OCI-M2 (cell line): ENCODE results near the gene PAK6.

Source experiments
- DNase-seq: peaks from one replicate; lab custom pipeline; 2025; ENCODE audit not compliant: unreplicated experiment; lab: John Stamatoyannopoulos, UW

Gene PAK6

DNA sequence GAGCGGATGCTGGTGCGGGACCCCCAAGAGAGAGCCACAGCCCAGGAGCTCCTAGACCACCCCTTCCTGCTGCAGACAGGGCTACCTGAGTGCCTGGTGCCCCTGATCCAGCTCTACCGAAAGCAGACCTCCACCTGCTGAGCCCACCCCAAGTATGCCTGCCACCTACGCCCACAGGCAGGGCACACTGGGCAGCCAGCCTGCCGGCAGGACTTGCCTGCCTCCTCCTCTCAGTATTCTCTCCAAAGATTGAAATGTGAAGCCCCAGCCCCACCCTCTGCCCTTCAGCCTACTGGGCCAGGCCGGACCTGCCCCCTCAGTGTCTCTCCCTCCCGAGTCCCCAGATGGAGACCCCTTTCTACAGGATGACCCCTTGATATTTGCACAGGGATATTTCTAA is 37.1 kb downstream of the PAK6 start:
- DNase-seq: no peak

GRCh38 chr15:40276927-40277326 is 38.1 kb downstream of the PAK6 start:
- no peak for DNase-seq

DNA sequence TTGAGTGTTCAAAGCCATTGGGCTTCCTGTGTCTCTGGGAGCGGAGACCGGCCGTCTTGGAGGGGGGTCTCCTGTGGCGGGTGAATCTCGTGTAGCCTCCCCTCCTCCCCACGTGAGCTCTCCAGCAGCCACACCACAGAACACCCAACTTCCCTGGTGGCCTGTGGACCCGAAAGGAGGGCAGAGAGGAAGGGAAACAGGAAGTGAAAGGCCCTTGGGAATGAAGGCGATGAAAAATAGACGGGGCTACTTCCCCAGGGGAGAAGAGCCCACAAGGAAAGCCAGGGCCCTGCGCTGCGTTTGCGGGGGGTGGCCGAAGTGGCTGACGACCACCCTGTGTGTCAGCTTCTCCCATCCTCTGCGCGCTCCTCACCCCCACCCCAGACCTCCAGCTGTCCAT is 38.6 kb downstream of the PAK6 start:
- no peak for DNase-seq

DNA sequence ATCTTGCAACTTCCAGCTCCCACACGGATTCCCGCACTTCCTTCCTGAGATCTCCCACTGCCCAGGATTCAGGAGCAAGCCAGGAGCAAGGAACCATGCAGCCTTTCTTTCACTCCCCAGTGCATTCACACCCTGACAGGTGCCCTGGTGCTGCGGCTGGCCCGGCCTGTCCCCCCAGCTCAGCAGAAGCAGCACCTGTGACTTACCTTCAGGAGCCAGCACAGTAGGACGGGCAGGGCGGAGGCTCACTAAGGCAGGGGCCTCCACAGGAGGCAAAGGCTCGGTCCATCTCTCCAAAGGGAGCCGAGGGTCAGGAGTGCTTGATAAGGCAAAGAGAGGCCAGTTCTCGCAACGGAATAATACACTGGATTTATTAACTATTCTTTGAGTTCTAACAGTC is 39.2 kb downstream of the PAK6 start:
- DNase-seq: no peak

DNA sequence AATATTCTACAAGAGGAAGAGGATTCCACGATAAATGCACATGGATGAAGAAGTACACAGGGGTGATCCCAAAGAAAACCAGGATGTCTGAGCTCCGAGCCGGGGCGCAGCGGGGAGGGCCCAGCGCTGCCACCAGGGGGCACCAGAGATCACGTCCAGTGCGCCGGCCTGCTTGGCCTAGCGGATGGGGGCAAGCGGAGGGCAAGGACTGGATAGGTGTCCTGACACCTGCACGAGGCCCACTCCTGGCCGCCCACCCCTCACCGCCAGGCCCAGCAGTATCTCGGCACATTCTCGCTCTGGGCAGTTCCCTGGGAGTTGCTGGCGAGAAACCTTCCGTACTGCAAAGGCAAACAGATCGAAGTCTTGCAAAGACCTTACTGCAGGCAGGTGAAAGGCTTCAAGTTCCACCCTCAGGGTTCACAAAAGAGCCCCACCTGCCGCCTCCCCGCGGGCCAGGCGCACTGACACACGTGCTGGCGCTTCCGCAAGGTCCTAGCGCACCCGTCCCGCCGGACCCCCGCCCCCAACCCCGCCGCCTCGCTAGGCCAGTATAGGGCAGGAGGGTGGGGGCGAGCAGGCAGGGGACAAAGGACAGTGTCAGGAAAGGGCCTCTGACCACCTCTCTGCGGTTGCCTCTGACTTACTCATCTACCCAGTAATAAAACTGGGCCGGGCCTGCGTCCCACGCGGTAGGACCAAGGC is 40.7 kb downstream of the PAK6 start:
- DNase-seq: no peak

DNA sequence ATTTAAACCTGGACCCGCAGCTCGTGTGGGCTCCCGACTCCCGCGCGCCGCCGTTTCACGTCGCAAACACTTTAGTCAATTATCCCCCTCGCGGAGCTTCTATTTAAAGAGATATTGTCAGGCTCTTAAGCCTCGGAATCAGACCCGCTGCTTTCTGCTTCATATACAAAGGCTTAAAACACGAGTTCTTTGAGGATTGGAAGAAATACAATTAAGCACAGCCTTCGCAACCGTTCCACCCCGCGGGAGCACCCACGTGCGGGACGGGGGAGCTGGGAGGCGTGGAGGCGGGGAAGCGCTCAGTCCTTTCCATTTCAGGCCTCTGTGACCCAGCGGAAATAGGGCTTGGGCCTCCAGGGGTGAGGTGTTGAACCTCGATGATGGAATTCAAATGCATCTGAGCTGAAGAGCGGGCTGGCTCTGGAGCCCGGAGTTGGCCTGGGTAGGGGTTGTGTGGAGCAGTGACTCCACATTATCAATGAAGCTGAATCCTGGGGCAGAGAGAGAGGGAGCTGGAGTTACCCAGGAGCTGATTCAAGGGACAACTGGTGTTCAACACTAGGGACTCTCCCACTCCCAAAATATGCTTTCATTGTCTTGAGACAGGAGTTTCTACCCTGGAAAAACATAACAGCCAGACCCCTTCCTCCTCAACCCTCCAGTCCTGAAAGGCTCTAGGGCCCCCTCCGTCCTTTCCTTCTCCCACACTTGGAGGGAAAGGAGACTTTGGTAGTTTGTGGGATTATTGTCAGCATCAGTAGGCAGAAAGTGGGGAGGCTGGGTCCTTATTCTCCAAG is 41.6 kb downstream of the PAK6 start:
- no peak for DNase-seq

DNA sequence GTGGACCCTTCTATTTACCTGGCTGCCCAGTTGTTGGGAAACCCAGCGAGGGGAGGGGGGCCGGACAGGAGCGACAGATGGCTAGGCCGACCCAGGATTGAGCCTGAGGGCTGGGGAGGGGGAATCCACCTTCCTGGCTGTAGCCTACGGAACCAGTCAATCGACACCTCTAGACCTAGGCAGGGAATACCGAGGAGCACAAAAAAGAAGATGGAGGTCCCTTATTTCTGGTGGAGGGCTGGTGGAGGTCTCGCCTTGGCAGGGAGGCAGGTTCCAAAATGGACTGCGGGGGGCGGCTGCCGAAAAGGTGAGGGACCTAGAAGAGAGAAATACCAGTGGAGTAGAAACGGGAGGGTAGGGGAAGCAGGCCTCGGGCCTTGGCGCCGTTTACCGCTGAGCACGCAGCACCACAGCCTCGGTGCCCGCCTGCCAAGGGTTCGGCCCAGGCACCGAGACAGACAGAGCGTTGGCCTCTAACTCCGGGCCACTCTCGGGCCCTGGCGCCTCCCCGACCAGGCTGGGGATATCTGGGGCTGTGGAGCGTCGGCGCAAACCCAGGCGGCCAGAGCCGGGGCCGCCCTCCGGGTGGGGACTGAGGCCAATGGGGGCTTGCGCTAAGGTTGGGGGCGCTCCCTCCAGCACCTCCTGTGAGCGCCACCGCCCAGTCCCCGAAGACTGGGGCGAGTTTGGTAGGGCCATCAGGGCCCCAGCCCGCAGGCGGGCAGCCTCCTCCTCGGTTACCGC is 42.4 kb downstream of the PAK6 start:
- no peak for DNase-seq

GRCh38 chr15:40281801-40282146 is 42.9 kb downstream of the PAK6 start:
- no peak for DNase-seq

- no peak for DNase-seq
Observed at GRCh38 chr15:40282147-40282868, 43.4 kb downstream of the PAK6 start.

DNA sequence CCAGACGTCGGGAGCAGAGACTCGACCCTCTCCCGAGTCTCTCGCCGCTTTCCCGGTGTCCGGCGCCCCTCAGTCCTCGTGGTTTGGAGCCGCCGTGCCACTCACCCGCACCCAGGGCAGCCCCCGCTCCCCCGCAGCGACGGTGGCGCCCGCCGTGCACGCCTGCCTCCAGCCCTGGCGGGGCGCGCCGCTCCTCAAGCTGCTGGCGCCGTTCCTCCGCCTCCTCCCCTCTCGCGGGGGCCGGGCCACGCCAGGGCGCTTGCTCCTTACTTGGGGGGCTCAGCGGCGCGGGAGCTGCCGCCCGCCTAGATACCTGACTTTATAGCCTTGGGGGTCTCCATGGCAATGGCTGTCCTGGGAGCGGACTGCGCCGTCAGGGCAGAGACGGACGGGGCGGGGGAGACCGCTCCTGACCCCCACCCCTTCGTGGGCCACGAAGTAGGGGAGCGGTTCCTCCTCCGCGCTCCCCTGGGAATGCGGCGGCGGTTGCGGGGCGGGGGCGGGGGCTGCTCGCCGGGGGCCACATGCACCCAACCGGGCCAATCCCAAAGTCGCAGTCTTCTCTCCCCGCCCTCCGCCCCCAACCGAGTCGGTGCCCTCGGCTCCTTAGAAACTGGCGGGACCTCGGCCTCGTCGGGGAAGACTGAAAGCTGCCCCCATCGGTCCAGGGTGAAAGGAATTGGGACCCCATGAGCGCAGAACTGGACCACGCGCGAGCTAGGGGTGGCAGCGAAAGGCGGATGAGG is 44.2 kb downstream of the PAK6 start, which contains the start of gene ANKRD63:
TSS of gene ANKRD63 (minus strand) at position 196 of the 746 bp plus-strand sequence. CDS start 478 bp downstream, outside the sequence.
- DNase-seq: no peak

- no peak for DNase-seq
Observed at GRCh38 chr15:40283615-40284300, 44.9 kb downstream of the PAK6 start.

DNA sequence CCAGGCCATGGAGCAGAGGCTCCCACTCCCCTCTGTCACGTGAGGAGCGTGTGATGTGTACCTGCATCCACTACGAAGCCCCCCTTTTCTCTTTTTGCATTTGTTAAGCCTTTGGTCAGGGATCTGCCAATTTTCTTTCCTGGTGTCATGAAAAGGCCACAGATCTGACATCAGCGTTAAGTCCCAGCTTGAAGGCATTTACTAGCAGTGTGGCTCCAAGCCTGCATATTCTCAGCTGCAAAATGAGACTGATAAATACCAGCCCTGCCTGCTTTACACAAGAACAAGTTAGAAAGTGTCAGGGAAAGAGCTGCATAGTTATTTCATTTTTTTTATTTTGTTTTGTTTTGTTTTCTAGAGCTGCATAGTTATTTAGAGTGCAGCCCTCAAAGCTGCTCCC is 46.3 kb downstream of the PAK6 start:
- DNase-seq: no peak

DNA sequence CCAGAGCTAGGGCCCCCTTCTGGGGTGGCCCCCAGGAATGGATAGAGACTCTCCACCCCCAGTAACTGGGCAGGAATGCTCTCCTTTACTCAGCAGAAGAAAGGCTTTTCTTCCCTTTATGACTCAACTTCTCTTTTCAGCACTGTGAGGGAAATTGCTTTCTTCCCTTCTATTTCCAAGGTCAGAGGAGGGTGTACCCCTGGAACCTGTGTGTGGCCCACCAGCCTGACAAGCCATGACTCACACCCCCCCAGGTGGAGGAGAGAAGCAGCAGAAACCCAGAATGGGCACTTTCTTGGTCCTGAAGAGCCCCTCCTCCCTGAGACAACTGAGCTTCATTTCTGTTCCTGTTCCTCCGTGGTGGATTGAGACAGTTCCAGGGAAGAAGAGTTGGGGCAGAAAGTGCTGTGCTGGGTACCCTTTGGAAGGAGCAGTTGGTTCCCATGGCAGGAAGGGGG is 46.7 kb downstream of the PAK6 start:
- no peak for DNase-seq

- DNase-seq: no peak
Observed at GRCh38 chr15:40286061-40286532, 47.2 kb downstream of the PAK6 start.

DNA sequence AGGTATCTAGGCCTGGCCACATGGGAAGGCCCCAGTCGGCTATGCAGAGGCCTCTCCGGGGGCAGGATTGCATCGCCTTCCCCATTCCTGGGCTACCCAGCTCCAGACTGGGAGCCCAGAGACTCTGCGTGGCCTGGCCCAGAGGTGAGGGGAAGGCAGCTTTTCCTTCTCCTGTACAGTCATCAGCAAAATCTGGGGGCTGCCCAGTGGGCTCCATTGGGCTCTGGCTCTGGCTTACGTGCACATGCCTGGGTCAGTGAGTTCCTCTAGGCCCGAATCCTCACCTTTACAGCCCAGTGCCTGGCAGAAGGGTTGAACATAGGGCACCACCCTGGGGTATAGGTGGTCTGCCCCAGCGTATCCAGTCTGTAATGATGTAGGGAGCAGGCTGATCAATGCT is 47.9 kb downstream of the PAK6 start:
- DNase-seq: no peak

GRCh38 chr15:40287505-40287904 is 48.6 kb downstream of the PAK6 start:
- DNase-seq: no peak

- no peak for DNase-seq
Observed at GRCh38 chr15:40287968-40288367, 49.1 kb downstream of the PAK6 start.

DNA sequence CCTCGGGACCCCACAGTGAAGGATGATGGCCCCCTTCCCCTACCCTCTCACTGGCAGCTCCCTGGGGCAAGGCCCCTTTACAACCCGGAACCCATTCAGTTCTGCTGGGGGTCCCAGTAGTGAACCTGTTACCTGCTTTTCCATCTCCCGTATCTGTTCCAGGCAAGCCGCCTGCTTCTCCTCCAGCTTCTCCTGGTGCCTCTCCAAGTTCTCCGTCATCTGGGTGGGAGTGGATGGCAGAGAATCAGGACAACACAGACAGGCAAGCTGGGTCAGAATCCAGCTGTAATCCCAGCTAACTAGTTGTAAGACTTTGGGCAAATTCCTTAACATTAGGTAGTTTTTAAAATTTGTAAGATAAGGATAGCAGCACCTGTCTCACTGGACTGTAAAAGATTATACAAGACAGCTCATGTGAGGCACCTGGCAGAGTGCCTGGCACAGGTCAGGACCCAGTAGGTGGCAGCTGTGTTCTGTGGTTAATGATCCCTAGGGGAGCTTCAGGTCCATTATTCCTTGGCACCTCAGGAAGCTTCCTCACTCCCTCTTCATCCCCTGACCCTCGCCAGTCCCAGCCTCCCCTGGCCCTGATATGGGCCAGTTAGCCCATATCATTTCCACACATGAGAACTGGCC is 50.4 kb downstream of the PAK6 start:
- DNase-seq: no peak

GRCh38 chr15:40290545-40290917 is 51.7 kb downstream of the PAK6 start:
- no peak for DNase-seq
